NK-92 (cell line): ENCODE results near the gene WDR13.
"Not testable (repeated sequence)": the region's sequence is repeated elsewhere in the genome, so short reads cannot be mapped to it uniquely, and the experiment has no call there.

ENCODE experiments used
- DNase-seq: peaks from one replicate; lab custom pipeline; 2025; ENCODE audit not compliant: unreplicated experiment; lab: John Stamatoyannopoulos, UW

WDR13 gene

DNA sequence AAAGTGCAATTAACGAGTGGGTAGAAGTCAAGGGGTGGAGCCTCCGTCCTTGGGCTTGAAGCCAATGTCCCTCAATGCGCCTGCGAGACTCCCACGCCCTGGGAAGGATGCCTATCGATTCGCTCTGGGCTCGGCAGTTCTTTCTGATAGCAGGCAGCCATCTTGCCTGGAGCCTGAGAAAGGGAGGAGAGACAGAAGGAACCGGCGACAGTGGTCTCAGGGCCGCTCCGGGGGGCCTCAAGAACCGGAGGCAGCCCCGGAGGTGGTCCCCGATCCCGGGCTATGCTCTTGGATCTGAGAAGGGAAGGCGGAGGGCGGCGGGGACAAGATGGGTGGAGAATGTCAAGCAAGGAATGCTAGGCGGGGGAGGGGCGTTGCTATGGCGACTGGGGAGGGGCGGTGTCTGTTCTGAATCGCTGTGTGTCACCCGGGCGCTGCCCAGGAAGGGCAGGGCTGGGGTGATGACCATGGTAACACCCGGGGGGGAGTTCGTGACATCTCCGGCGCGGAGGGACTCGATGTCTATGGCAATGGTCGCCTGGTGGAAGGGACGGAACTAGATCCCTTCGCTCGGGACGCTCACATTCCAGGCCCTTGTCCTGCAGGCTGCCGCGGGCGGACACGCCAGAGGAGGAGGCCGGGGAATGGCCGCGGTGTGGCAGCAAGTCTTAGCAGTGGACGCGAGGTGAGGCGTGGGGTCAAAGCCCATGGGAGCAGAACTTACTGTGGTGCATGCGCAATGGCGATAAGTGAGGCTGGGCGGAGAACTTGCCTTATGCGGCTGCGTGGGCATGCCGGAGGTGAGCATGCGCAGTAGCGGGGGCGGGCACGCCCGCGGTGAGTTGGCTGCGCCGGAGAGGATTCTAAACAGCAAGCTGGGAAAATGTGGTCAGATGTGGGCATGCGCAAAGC, at the start of gene WDR13:
Gene WDR13, plus strand, starts transcription at position 140 of the 912 bp plus-strand sequence. Its CDS starts 505 bp downstream, at position 645.
- peak; percentile 52 for DNase-seq

DNA sequence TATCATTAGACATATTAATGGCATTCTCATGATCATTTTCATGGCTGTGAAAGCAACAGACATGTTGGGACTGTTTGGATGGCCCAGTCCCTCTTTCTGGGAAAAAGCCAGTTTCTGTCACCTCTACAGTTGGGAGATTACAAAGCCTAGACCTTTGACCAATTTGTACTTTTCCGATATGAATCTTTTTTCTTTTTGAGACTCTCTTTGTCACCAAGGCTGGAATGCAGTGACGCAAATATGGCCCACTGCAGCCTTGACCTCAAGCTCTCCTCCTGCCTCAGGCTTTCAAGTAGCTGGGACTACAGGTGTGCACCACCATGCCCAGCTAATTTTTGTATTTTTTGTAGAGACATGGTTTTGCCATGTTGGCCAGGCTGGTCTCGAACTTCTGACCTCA, 48.4 kb upstream of the WDR13 start:
- no peak for DNase-seq

DNA sequence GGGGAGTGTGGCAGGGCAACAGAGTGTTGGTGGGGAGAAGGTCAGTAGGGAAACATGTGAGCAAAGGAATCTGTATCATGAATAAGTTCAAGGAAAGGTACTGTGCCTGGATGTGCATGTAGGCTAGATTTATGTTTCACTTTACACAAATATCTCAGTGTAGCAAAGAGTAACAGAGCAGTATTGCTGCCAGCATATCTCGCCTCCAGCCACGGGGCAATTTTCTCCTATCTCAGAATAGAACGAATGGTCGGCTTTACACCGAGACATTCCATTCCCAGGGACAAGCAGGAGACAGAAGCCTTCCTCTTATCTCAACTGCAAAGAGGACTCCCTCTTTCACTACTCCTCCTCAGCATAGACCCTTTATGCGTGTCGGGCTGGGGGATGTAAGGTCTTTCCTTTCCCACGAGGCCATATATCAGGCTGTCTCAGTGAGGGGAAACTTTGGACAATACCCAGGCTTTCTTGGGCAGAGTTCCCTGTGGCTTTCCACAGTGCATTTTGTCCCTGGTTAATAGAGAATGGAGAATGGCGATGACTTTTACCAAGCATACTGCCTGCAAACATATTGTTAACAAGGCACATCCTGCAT, 41.5 kb upstream of the WDR13 start:
- not testable (repeated sequence) for DNase-seq

DNA sequence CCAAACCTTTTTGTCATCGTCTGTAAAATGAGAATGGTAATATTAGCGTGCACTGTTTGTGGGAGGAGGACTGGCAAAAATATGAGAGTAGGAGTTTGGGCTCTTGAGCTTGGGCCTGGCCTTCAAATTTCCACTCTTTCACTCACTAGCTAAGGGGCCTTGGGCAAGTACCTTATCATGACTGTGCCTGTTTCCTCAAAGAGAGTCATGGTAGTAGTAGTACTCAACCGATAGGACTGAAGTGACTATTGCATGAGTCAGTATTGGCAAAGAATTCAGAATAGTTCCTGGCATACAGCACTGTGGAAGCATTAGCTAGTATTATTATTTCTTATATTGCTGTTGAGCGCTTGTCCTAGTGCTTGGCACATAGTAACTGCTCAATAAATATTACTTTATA, 39.0 kb upstream of the WDR13 start:
- DNase-seq: no peak

DNA sequence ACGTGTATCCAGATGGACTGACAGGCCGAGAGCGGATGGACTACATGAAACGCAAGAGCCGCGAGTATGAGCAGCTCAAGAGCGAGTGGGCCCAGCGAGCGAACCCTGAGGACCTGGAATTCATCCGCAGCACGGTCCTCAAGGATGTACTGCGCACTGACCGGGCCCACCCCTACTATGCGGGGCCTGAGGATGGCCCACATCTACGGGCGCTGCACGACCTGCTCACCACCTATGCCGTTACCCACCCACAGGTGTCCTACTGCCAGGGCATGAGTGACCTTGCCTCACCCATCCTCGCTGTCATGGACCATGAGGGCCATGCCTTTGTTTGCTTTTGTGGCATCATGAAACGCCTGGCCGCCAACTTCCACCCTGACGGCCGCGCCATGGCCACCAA, 37.7 kb upstream of the WDR13 start:
- no peak for DNase-seq

GRCh38 chrX:48560056-48560455, 37.2 kb upstream of the WDR13 start:
- DNase-seq: no peak

GRCh38 chrX:48560681-48561080, 36.6 kb upstream of the WDR13 start:
- no peak for DNase-seq

DNA sequence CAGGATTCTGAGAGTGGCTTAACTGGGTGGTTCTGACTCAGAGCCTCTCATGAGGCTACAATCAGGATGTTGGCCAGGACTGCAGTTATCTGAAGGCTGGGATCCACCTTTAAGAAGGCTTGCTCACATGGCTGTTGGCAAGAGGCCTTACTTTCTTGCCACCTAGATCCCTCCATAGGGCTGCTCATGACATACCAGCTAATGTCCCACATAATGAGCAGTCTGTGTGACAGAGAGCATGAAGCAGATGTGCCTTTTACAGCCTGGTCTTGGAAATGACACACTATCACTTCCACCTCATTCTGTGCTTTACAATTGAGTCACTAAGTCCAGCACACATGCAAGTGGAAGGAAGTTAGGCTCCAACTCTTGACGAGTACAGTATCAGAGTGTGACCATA, 27.3 kb upstream of the WDR13 start:
- no peak for DNase-seq

- DNase-seq: no peak
These were observed 23.5 kb upstream of the WDR13 start for GRCh38 chrX:48573690-48574269.

DNA sequence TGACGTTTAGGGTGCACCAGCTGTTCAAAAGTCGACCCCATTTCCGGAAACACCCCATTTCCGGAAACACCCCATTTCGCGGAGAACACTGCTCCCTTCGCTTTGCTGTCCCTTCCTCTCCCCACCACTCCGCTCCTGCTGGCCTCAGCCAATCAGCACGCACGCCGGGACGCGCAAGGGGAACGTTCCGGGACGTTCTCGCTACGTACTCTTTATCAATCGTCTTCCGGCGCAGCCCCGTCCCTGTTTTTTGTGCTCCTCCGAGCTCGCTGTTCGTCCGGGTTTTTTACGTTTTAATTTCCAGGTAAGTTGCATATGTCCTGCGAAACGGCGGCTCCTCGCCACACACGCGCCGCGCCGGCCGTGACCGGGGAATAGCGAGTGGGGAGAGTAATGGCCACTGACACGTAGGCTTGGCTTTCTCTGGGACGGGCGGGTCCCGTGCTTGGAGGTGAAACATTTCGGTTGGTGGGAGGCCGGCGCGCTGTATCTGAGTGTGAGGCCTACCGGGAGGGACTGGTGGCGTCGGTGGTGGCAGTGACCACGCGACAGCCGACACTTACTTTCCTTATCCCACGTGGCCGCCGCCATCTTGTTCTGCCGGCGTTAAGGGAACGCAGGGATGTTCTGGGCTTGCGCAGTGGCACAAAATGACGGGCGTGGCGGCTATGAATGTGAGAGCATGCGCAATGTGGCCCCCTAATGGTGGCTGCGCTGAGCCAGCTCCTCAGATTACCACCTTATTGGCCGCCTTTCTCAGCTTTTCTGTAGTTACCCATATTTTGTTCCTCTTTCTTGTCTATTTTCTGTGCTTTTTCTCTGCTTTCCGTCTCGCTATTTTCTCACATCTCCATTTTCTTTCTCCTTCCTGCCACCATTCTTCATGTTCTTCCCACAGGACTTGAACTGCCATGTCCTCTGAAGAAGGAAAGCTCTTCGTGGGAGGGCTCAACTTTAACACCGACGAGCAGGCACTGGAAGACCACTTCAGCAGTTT, 22.7 kb upstream of the WDR13 start, which contains the start of gene RBM3:
Gene RBM3, plus strand, starts transcription at position 215 of the 997 bp plus-strand sequence. Its CDS starts 697 bp downstream, at position 912.
- DNase-seq: peak; percentile 65

DNA sequence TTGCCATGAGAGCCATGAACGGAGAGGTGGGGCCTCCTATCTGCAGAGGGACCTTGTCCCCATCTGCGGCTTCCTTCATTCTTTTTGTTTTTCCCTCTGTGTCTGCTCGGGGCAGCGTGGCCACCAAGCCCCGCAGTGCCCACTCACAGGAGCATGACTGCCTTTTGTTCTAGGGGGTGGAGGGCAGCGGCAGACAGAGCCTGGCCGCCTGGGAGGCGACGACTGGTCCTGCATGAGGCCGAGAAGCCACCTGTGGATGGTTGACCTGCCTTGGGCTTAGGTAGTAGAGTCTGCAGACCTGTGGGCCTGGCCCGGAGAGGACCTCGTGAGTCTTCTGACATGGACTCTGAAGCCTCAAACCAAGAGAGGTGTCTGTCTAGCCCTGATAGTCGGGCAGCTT, 21.6 kb upstream of the WDR13 start:
- no peak for DNase-seq

- DNase-seq: no peak
These were observed 21.2 kb upstream of the WDR13 start for GRCh38 chrX:48576108-48576507.

GRCh38 chrX:48578661-48579128, 18.6 kb upstream of the WDR13 start:
- no peak for DNase-seq

DNA sequence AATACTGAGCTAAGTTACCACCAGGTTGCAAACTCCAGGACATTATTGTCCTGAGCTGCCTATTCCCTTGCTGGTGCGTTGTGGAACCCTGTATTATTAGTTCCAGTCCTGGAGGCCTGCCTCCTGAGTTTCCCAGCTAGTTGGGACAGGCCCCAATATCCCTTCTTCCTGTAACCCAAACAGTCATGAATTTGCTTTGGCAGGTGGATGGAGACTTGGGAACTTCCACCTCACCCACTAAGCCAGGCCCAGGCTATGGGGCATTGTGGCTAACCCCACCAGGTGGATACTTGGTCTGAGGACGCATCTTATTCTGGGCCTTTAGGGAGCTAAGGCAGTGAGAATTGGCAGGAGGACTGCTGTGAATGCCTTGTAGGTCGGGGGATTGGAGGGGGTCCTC, 18.0 kb upstream of the WDR13 start:
- no peak for DNase-seq

DNA sequence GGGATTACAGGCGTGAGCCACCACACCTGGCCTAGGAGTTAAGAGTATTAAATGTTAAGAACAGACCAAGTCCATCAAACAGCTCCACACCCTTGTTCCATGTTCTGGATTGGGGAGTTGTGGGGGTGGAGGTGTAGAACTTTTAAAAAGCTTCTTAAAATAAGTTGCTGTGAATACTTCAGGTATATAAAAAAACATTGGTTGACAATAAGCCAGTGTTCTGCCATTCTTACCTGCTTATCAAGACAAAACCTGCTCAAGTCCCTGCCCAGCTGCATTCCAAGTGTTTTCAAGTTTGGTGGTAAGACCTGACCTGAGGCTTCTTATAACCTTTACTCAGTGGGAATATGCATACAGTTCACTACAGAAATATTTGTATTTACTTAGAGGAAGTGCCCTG, 16.6 kb upstream of the WDR13 start:
- no peak for DNase-seq

- DNase-seq: no peak
These were observed 12.6 kb upstream of the WDR13 start for GRCh38 chrX:48584698-48585097.

- no peak for DNase-seq
These were observed 7.7 kb upstream of the WDR13 start for GRCh38 chrX:48589482-48590162.

DNA sequence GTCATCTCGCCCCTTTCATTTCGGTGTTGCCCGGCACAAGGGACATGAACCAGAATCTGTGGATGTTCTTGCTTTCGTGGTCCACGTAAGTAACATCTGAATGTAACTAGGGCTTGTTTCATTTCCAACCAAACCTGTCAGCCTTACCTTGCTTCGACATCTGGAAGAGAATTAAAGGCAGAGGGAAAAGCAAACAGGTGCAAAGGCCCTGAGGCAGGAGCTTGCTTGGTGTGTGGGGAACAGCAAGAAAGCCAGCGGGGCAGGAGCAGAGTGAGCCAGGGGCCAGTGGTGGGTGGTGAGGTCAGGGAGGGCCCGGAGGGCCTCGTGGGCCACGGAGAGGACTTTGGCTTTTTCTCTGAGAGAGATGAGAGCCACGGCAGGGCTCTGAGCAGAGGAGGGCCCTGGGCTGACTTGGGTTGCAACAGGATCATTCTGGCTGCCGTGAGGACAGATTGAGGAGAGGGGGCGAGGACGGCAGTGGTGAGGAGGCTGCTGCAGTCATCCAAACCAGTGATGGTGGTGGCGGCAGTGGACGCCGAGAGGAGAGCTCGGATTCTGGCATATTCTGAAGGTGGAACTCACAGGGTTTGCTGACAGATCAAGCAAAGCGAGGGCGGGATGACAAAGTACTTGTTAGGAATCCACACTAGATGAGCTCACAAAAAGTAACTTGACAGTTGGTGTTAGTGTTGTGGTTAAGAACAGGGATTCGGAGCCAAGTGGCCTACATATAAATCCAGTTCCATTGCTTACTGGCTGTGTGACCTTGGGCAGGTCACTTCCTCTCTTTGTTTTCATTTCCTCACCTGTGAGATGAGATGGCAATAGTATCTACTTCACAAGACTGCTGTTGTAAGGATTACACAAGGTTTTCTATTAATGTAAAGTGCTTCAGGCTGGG, 6.8 kb upstream of the WDR13 start:
- no peak for DNase-seq

GRCh38 chrX:48591255-48591791, 6.0 kb upstream of the WDR13 start:
- no peak for DNase-seq
